Superior temporal gyrus (tissue), 1 donor: ENCODE measurements around the gene OVCH2.
A peak's percentile ranks its signal among the peaks of the same experiment; 100 is the strongest.
"Not testable (repeated sequence)": the region's sequence is repeated elsewhere in the genome, so short reads cannot be mapped to it uniquely, and the experiment has no call there.

ENCODE experiments used
- DNase-seq: peaks from one replicate; pipeline ENCODE4 v3.0.0-alpha.2; 2016; ENCODE audit errors: extremely low spot score

OVCH2 gene

DNA sequence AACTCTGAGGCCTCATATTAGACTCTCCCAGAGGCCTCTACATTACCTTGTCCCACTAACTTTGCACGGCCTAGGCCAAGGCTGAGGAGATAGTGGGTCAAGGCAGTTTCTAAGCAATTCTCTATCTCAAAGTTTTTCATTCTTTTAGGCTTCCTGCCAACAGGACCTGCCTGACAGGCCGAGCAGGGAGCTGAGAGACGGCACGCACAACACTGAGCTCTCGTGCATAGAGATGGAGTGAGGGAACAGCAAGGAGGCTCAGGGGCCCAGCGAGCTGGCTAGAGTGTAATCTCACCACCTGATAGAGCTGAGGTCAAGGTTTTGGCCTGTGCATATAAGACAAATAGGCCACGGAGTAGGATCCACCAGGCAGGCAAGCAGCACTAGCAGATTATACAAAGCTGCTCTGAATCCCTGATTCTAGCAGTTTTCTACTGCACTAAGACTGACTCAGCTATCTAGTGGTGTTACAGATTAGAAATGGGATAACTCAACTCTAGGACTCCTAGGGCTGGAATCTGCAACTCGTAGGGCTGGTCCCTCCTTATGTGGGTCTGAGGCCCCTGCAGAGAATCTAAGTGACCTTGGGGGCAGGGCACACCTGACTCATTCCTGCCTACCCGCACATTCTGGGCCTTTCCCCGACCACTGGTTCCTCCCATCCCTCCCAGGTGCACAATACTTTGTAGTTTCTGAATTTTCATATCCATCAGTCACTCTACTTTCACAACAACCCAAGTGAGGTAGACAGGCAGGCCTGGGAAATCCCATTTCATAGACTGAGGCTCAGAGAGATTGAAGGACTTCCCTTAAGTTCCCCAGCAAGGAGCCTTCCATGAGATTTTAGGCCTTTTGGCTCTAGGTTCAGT is 34.7 kb downstream of the OVCH2 start:
- no peak for DNase-seq

- no peak for DNase-seq
These were observed 35.6 kb downstream of the OVCH2 start for GRCh38 chr11:7670641-7671040.

- peak; percentile 90 for DNase-seq
These were observed 37.4 kb downstream of the OVCH2 start for GRCh38 chr11:7668911-7669310.

- DNase-seq = no peak
These were observed 37.8 kb downstream of the OVCH2 start for GRCh38 chr11:7668464-7668863.

- peak; percentile 58 for DNase-seq
These were observed 38.8 kb downstream of the OVCH2 start for GRCh38 chr11:7667460-7667859.

- peak; percentile 9 for DNase-seq
These were observed 39.9 kb downstream of the OVCH2 start for GRCh38 chr11:7666292-7666866.

DNA sequence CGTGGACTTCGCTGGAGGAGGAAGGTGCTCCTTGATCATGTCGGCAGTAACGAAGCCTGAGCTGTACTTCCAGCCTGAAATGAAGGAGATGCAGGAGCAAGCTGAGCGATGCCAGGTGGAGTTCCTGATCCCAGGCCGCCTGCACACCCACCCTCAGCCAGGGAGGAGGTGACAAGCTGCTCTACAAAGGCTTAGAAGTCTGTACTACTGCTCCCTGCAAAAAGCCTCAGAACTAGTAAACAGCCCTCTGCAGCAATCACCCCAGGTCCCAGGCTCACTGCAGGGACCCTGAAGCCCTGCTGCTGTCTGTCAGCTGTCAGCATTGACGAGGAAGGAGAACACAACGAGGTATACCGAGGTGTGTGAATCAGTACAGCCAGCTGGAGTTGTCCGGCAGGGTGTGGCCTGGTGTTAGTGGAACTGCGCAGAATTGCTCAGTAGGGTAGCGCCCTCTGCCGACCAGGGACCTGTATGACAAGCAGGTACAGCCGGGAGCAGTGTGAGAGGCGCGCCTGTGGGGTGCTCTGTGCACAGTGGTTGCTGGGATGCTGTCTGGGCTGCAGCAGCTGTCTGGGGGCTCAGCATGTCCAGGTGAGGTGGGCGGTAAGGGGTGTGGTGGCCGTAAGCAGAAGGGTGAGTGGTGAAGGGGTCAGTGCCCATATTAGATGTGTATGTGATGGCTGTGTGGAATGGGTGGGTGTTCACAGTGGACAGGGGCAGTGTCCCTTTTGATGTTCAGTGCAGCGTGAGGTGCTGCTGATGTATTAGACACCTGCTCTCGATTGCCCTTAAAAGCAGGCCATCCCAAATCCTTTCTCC is 40.6 kb downstream of the OVCH2 start:
- DNase-seq = peak; percentile 64

DNA sequence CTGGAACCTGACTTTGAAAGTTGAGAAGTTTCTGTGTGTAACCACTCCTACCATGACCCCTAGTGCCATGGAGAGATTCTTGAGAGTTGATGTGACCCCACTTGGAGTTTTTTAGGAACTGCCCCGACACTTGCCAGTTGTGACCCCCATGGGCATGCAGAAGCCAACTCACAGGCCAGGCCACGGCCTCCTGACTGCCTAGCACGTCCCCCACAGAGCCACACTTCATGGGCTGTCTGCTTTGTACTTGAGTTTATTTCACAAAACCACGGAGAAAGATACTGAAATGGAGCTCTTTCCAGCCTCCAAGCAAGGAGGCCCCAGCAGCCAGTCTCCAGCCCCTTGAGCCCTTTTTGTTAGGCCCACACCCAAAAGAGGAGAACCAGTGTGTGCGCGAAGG is 41.4 kb downstream of the OVCH2 start:
- DNase-seq = no peak

- not testable (repeated sequence) for DNase-seq
These were observed 42.7 kb downstream of the OVCH2 start for GRCh38 chr11:7663531-7663930.

GRCh38 chr11:7657306-7658025 is 48.8 kb downstream of the OVCH2 start:
- DNase-seq = peak; percentile 92

- no peak for DNase-seq
These were observed 49.6 kb downstream of the OVCH2 start for GRCh38 chr11:7656704-7657103.

DNA sequence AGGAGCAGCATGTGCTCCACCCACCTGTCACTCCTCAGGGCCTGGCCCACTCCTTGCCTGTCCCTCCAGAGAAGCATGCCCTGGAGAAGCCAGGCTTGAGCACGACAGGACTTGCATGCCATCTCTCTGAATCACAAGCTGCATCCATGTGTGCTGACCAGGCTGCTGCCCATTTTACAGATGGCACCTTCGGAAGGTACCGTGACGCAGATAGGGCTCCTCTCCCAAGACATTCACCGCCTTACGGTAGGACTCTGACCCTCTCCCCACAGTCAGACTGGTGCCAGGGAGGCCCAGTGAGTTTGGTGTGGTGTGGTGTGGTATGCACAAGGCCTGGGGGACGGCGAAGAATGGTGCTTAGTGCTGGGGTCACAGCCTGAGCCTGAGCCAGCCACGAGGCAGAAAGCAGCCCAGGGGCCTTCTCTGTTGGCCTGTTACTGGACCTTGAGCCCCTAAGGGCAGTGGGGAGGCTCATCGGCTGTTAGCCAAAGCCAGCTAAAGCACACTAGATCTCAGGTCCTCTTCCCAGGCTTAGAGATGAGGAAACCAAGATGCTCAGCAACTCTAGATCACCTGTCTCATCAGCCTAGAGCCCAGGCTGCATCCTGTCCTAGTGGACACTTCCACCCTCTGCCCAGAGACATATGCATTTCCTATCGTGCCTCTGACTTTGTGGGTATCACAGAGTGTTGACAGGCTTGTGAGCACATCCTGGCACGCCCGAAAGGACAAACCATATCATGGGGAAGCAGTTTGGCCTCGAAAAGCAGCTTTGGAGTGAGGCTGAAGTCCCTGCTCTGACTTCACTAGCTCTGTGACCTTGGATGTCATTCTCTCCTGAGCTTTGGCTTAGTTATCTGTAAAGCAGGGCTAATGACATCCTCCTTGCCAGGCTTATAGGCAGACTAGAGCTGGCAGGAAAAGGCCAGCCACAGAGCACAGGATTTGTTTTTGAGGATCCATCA is 50.7 kb downstream of the OVCH2 start:
- peak; percentile 16 for DNase-seq

- no peak for DNase-seq
These were observed 52.0 kb downstream of the OVCH2 start for GRCh38 chr11:7654195-7654705.

DNA sequence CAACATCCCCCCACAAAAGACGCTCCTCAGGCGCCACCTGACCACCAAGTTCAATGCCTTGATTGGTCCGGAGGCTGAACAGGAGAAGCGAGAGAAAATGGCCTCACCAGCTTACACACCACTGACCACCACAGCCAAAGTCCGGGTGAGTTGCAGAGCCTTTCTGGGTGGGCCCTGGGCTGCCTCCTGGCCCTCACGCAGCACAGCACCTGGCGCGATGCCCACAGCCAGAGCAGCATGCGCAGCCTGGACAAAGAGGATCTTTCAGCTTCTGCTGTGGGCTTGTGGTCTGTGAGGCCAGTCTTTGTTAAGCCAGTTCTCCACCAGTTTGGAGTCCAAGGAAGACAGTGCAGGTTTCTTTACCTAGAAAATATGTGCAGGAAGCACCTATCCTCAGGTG is 54.6 kb downstream of the OVCH2 start:
- peak; percentile 89 for DNase-seq

DNA sequence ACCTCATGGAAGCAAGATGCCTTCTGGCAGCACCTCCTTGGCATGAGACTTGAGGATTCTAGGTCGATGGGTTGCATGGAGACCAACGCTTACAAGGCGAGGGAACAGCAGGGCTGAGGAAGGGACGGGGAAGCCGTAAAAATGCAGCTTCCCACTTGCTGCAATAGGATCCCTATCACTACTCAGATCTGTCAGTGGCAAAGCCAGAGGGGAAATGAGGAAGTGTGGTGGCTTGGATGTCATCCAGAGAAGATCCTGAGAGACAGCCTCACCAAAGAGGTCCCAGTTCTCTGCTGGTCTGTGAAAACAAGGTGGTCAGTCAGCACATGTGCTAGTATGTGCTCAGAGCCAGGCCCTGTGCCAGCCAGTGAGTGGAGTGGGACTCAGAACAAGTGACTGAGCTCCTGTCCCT is 55.1 kb downstream of the OVCH2 start:
- DNase-seq = peak; percentile 64

DNA sequence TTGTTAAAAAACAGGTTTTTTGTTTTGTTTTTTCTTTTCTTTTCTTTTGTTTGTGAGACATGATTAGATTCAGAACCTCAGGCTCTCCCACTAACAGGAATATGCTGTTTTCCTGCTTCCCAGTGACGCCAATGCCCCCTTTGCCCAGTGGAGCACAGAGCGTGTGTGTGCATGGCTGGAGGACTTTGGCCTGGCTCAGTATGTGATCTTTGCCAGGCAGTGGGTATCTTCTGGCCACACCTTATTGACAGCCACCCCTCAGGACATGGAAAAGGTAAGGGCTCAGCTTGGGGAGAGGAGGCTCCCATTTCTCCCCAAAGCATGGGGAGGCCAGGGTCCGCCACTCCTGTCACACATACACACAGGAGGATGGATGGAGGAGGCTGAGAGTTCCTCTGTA is 58.0 kb downstream of the OVCH2 start:
- no peak for DNase-seq

DNA sequence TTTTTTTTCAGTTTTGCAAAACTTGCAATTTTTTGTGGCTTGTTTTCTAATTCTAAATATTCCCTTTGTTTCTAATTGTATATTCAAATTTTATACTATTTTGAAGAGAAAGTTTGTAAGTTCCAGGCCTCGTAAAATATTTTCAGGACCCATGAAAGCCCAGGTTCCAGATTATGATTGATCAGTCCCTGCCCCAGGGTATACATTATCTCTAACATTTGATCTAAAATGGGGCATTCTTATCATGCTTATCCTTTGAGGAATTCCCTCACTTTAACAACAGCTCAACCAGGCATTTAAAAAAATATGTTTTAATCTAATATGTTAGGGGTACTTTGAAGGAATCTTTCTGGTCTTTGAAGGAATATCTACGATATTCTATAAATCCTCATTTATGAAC is 59.4 kb downstream of the OVCH2 start:
- DNase-seq = no peak

DNA sequence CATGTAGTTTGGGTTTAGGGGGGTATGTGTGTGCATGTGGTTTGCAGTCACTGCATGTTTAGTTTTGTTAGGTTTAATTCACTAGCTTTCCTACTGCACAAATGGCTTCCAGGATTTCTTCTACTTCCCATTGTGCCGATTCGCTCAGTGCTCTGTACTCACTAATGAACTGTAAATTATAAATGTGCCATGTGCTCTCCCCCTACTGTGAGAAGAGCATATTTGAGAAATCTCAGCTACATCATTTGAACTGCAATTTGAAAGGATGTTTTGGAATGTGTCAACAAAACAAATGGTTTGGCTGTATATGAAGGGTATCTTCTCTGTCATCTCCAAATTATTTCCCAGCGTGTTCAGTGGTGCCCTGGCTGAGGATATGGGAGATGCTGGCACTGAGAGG is 61.1 kb downstream of the OVCH2 start:
- no peak for DNase-seq

DNA sequence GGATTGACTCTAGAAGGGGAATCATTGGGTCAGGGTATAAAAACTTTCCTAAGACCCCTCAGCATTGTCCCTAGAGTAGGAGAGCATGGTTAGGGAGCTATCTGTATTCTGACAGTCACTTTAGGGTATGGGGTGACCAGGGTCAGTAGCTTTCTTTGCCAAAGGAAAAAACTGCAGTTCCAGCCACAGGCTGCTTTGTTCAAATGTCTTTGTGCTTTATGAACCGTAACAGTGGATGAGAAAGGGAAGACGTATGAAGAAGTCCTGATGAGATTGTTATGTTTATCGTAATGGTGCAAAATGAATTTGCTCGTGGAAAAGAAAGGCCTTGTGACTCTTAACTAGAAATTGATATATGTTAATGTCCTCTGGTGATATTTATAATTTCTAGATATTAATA is 63.0 kb downstream of the OVCH2 start:
- peak; percentile 44 for DNase-seq

DNA sequence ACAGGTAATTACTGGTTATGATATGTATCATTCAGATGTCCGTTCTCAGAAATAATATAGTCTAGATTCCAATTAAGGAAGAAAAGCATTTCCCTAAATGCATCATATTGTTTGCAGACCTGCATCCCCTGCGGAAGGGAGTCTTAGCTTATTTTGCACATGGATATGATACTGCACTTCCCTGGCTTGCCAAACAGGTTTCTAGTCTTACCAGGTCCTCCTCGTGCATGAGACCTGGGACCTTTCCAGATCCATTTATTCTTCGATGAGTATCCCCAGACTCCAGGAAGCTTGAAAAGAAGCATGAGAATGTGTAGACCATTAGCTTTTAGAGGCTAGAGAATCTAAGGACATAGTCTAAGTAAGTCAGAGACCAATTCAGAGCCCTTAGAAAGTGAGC is 63.5 kb downstream of the OVCH2 start:
- DNase-seq = no peak
